Neural cell (in vitro differentiated cells): ENCODE data around the gene TOGARAM2.

Experiments used
- CTCF ChIP-seq: fragments of 450-650 bp; IDR thresholded peaks from 2 replicates; pipeline ENCODE4 v1.5.1; 2014; ENCODE audit warnings: antibody characterized with exemption, mild to moderate bottlenecking, moderate library complexity; ENCODE audit not compliant: poor library complexity, severe bottlenecking
- EP300 ChIP-seq: fragments of 450-650 bp; conservative IDR thresholded peaks from 2 replicates; pipeline ENCODE4 v1.6.1; 2014; ENCODE audit warnings: antibody characterized with exemption, mild to moderate bottlenecking, moderate library complexity; ENCODE audit not compliant: poor library complexity, severe bottlenecking
- EZH2 ChIP-seq: fragments of 200-600, 300-800 bp; shearing (Covaris generic), sonication (generic); IDR thresholded peaks from 2 replicates; pipeline ENCODE4 v1.6.1; 2014; ENCODE audit warnings: antibody characterized with exemption, low read length, borderline replicate concordance, mild to moderate bottlenecking; ENCODE audit not compliant: insufficient read depth, poor library complexity, severe bottlenecking
- POLR2AphosphoS5 ChIP-seq: IDR thresholded peaks from 2 replicates; pipeline ENCODE4 v1.6.1; 2012
- RAD21 ChIP-seq: fragments of 450-650 bp; conservative IDR thresholded peaks from 2 replicates; pipeline ENCODE4 v1.6.1; 2014; ENCODE audit warnings: antibody characterized with exemption, mild to moderate bottlenecking, moderate library complexity
- REST ChIP-seq: IDR thresholded peaks from 2 replicates; pipeline ENCODE4 v1.6.1; 2012; ENCODE audit warnings: borderline replicate concordance
- SMC3 ChIP-seq: fragments of 450-650 bp; conservative IDR thresholded peaks from 2 replicates; pipeline ENCODE4 v1.6.1; 2014; ENCODE audit warnings: antibody characterized with exemption, mild to moderate bottlenecking, moderate library complexity; ENCODE audit not compliant: poor library complexity
- TAF1 ChIP-seq: IDR thresholded peaks from 2 replicates; pipeline ENCODE4 v1.6.1; 2012; ENCODE audit warnings: low read depth

DNA sequence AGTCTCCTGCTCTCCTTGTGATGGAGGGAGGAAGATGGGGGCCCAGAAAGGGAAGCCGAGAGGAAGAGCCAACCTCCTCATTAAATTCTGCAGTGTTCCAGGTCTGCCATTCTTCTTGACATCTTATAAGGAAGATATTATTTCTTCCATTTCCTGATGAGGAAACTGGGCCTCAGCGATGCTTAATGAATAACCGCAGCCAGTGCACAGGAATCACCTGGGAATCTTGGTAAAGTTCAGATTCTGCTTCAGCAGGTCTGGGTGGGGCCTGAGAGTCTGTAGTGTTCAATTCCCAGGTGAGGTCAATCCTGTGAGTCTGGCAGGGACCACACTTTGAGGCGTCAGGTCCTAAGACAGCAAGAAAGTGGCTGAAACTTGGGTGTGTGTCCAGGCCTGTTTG is 75.9 kb downstream of the TOGARAM2 start:
- TF ChIP-seq EP300 (no peak), CTCF (no peak), POLR2AphosphoS5 (no peak), EZH2 (no peak), TAF1 (no peak), SMC3 (no peak), REST (no peak), RAD21 (no peak)
